ENCODE measurements around the gene BORCS5. TPM values are rescaled to one million over a fixed set of nuclear protein-coding genes. Genes with fewer than 3 reads are reported as not detected.

BORCS5 gene
- total RNA-seq, 1 experiment from 2014 or later: 13.9 TPM

GRCh38 chr12:12510551-12510950 is 153.7 kb downstream of the BORCS5 start:
- Mint-ChIP-seq H3K27me3 (ENCODE audit: low read depth) (no peaks in the 10 kb centered on the region), H3K4me1 (peaks cover 53 to 56% of the 10 kb centered on the region in 2 experiments), H3K9me3 (no peaks in the 10 kb centered on the region), H3K36me3 (ENCODE audit: insufficient read depth in 1 of 3, low read depth in 3 of 3) (peaks cover 0 to 5% (median 5%) of the 10 kb centered on the region in 3 experiments; a peak in 5 of 7 replicates), H3K4me3 (no peak overlapping the region), H3K27ac (no peak overlapping the region)
- H3K79me1 ChIP-seq (ENCODE audit: insufficient read depth, low read depth, low read length, poor library complexity, severe bottlenecking): peaks cover 2% of the 10 kb centered on the region
- no peak for DNase-seq
- no peak overlapping the region for H3K9ac ChIP-seq (ENCODE audit: extremely low read depth, insufficient read length, low read length)
- no peak overlapping the region for H2BK12ac ChIP-seq (ENCODE audit: insufficient read length, low read depth, low read length)
- no peak overlapping the region for H4K8ac ChIP-seq (replicated peaks; ENCODE audit: insufficient read length, low read depth, low read length)
- no peak overlapping the region for H2AK5ac ChIP-seq (ENCODE audit: insufficient read length, low read length)
- H2BK20ac ChIP-seq (ENCODE audit: low read depth, low read length, poor library complexity, severe bottlenecking): no peak overlapping the region
- H3K14ac ChIP-seq (ENCODE audit: insufficient read depth, low read length): no peak overlapping the region
- no peak overlapping the region for H2AFZ ChIP-seq (ENCODE audit: low read length)
- TF ChIP-seq CTCF (conservative IDR thresholded peaks at IDR 0.05): no peak
- H3K27me3 ChIP-seq (ENCODE audit: insufficient read depth, low read length): no peaks in the 10 kb centered on the region
- H3K18ac ChIP-seq (ENCODE audit: insufficient read length, low read depth, low read length): no peak overlapping the region
- H4K91ac ChIP-seq (ENCODE audit: insufficient read length, low read depth, low read length): no peak overlapping the region
- no peak overlapping the region for H2BK5ac ChIP-seq (ENCODE audit: insufficient read length, low read length)
- no peak overlapping the region for H3K23ac ChIP-seq (ENCODE audit: insufficient read length, low read depth, low read length)
- H4K5ac ChIP-seq (ENCODE audit: insufficient read length, low read depth, low read length): no peak overlapping the region
- no peak overlapping the region for H3K27ac ChIP-seq (ENCODE audit: insufficient read length, low read depth, low read length)
- H2BK120ac ChIP-seq (ENCODE audit: low read depth, low read length, poor library complexity, severe bottlenecking): no peak overlapping the region
- no peak overlapping the region for H3K4me2 ChIP-seq (ENCODE audit: insufficient read depth, insufficient read length, low read length)
- no peaks in the 10 kb centered on the region for H4K20me1 ChIP-seq (ENCODE audit: control insufficient read depth, insufficient read depth, insufficient read length)
- H3K79me2 ChIP-seq (ENCODE audit: insufficient read depth, low read length): peaks cover 4% of the 10 kb centered on the region; the same call in 1 of the 2 replicates
- no peaks in the 10 kb centered on the region for H3K9me3 ChIP-seq (ENCODE audit: control insufficient read depth, low read depth, low read length)
- no peak overlapping the region for H3K56ac ChIP-seq (ENCODE audit: insufficient read length, low read depth, low read length)
- no peak overlapping the region for H2BK15ac ChIP-seq (ENCODE audit: low read depth, low read length)
- H3T11ph ChIP-seq (ENCODE audit: low read length): no peak overlapping the region
- peaks cover 13% of the 10 kb centered on the region for H3K4me1 ChIP-seq (ENCODE audit: insufficient read depth, low read length)
- no CpG with 5 or more reads among the region's 2 CpGs for WGBS (ENCODE audit: extremely low coverage, insufficient read length, low lambda C conversion rate)
- no peak overlapping the region for H3K4ac ChIP-seq (ENCODE audit: low read depth, low read length)
- H3K23me2 ChIP-seq (ENCODE audit: insufficient read length, low read depth, low read length, poor library complexity, severe bottlenecking): no peaks in the 10 kb centered on the region

Data from H9 (cell line).